ENCODE data around the gene CTNND2.

Gene CTNND2

DNA sequence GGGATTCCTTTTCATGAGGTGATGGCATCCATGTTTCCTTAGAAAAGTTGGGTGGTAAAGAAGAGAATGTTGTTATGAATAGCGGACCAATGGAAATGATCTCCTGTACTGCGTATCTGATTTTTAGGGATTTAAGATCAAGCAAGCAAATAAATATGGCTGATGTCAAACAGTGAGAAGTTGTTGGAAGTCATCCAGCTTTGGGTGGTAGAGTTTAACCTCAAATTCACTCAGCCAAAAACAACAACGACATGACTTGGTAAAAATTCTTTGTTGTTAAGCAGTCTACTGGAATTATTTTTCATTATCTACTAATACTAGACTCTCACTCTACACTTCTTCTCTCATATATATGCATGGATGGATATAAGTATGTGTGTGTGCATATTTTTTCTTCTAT, 426.5 kb downstream of the CTNND2 start:
- H3K27ac ChIP-seq, result no peak overlapping the region
- no peak for TF ChIP-seq ZFX (IDR thresholded peaks at IDR 0.05)
- TF ChIP-seq, protein P1, sequence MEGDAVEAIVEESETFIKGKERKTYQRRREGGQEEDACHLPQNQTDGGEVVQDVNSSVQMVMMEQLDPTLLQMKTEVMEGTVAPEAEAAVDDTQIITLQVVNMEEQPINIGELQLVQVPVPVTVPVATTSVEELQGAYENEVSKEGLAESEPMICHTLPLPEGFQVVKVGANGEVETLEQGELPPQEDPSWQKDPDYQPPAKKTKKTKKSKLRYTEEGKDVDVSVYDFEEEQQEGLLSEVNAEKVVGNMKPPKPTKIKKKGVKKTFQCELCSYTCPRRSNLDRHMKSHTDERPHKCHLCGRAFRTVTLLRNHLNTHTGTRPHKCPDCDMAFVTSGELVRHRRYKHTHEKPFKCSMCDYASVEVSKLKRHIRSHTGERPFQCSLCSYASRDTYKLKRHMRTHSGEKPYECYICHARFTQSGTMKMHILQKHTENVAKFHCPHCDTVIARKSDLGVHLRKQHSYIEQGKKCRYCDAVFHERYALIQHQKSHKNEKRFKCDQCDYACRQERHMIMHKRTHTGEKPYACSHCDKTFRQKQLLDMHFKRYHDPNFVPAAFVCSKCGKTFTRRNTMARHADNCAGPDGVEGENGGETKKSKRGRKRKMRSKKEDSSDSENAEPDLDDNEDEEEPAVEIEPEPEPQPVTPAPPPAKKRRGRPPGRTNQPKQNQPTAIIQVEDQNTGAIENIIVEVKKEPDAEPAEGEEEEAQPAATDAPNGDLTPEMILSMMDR (conservative IDR thresholded peaks at IDR 0.05), result no peak

DNA sequence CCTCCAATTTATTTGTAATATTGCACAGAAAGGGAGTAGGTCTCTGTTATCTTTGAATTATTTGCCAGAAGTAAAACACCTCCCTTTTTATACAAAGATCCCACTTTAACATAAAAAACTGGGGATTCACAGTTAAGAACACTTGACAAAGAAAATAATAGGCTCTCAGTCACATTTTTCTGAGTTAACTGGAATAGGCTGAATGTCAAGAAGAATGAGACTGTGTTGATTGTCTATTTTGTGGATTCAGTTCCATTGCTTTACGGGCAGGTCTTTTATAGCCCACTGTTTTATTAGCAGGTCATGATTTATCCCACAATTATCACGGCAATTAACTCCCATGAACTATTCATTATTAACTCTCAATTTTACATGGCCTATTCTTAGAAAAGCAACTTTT, 427.4 kb downstream of the CTNND2 start:
- TF ChIP-seq, protein P1 (conservative IDR thresholded peaks at IDR 0.05), result no peak
- no peak for TF ChIP-seq ZFX (IDR thresholded peaks at IDR 0.05)
- no peak overlapping the region for H3K27ac ChIP-seq

DNA sequence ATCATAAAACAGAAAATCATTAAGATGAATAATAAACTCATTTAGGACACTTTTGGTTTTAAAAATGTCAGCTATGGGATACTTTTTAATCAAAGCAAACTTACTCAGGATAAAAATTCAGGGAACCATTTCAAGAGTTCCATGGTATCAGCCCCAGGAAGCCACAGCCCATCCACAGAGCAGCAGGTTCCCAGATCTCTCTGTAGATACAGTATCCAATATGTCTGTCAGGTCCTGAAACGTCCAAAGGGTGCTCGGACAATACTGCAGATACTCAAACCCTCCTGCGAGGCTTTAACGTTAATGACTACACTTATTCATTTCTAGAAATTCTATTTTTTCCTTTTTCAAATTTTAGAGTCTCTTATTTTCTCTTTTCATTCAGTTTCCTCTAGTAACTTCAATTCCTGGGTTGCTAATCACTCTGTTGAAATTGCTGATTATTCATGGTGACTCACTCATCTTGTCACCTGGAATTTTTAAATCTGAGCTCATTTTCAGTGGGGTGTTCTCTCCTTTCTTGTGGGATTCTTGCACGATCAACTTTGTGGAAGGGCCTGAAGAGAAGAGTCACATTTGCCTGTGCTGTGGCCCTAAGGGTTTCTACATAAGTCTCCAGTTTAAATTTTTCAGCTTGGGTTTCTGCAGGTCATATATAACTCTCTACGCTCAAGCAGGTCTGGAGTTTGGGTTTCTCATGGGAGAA, 435.8 kb downstream of the CTNND2 start:
- no peak for TF ChIP-seq ZFX (IDR thresholded peaks at IDR 0.05)
- TF ChIP-seq, protein P1 (conservative IDR thresholded peaks at IDR 0.05), result no peak
- H3K27ac ChIP-seq, result no peak overlapping the region

DNA sequence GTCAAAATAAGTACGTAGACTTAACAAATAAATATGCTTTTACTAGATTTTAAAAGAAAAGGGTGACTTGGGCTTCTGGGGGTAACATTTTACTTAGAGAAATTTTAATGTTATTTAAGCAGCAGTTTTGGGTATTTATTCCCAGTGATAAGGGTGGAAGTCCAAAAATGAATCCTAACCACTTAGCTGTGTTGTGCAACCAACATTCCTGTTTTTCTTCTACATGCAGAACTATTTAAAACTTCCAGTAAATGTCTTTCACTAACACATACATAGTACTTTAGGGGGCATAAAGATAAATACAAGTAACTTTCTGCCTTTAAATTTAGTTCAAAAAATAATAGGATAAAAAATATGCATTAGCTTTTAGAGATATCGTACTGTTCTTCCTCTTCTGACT, 436.7 kb downstream of the CTNND2 start:
- TF ChIP-seq ZFX (IDR thresholded peaks at IDR 0.05), result no peak
- TF ChIP-seq, protein P1 (conservative IDR thresholded peaks at IDR 0.05), result no peak
- no peak overlapping the region for H3K27ac ChIP-seq

DNA sequence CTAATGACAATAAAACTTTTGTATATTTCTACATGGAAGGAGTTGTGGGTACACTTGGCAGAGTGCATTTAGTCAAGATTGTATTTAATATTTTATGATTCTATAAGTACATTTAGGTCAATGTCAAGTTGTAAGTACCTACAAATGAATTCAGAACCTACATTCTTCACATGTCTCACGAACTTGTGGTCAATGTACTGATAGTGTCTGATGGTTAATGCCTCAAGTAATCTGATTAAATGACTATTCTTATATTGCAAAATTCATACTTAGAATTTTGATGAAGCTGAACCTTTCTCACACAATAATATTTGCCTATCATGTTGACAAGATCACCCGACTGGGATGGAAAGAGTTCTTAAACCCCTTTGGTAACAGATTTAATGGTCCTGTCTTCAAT, 444.5 kb downstream of the CTNND2 start:
- H3K27ac ChIP-seq, result no peak overlapping the region
- TF ChIP-seq ZFX (IDR thresholded peaks at IDR 0.05), result no peak
- TF ChIP-seq, protein P1 (conservative IDR thresholded peaks at IDR 0.05), result no peak

DNA sequence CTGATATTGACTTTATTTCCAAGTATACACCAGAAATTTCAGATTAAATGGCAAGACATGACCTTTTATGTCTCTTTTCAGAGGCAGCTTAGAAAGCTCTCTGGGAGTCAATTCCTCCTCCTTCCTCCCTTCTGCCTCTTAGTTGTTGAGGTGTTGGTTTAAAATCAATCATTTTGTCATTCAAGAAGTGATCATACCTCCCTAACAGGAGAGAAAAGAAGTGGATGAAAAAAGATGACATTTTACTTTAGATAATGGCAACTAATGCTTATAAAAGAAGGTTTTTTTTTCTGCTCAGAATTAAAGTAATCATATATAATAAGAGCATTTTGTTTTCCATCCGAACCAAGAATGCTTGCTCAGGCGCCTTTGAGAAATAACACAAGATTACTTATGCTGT, 448.7 kb downstream of the CTNND2 start:
- TF ChIP-seq, protein P1 (conservative IDR thresholded peaks at IDR 0.05), result no peak
- TF ChIP-seq ZFX (IDR thresholded peaks at IDR 0.05), result no peak

DNA sequence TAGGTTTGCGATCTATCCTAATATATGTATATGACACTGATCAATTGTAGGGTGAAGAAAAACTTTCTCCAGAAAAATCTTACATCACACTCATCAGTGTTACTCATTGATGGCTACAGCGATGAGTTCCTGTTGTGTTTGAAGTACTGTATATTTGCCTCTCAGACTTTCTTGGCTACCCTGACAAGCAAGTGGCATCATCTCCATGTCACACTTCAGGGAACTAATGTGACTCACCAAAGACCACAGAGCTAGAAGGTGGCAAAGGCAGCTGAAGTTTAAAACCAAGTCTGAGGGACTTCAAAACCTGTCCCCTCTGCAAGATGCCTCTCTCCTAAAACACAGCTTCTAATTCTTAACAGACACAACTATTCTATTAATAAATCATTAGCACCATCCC, 451.4 kb downstream of the CTNND2 start:
- TF ChIP-seq ZFX (IDR thresholded peaks at IDR 0.05), result no peak
- TF ChIP-seq, protein P1 (conservative IDR thresholded peaks at IDR 0.05), result no peak
- no peak overlapping the region for H3K27ac ChIP-seq

More for the DNA sequence above, 448.7 kb downstream of the CTNND2 start:
- no peak overlapping the region for H3K27ac ChIP-seq

Measured in C4-2B (cell line).